Activated CD4-positive, alpha-beta T cell treated with anti-CD3 and anti-CD28 coated beads for 24 hours (primary cell): Measurements from ENCODE around the gene FTO.
"Not testable (repeated sequence)": the region's sequence is repeated elsewhere in the genome, so short reads cannot be mapped to it uniquely, and the experiment has no call there.

Source experiments
- DNase-seq, 2 donors: peaks; one replicate each; pipeline ENCODE4 v3.0.0-alpha.2; 2020; ENCODE audit warnings: low read depth in 2 of 2

Gene FTO

GRCh38 chr16:53864819-53865493, 161.0 kb downstream of the FTO start:
- DNase-seq, result no peak

DNA sequence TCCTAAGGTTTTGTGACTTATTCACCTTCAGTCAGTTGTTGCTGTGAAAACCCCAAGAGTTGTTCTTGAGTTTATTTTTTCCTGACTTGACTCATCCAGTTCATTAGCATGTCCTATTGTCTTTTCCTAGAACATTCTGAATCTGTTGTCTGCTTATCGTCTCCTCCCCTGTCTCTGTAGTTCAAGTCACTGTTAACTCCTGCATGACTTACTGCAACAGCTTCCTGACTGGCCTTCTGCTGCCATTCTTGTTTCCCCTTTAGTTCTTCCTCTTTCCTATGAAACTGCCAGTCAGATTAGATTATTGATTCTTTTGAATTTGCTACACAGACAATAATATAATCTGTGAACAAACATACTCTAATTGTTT, 161.5 kb downstream of the FTO start:
- no peak for DNase-seq

DNA sequence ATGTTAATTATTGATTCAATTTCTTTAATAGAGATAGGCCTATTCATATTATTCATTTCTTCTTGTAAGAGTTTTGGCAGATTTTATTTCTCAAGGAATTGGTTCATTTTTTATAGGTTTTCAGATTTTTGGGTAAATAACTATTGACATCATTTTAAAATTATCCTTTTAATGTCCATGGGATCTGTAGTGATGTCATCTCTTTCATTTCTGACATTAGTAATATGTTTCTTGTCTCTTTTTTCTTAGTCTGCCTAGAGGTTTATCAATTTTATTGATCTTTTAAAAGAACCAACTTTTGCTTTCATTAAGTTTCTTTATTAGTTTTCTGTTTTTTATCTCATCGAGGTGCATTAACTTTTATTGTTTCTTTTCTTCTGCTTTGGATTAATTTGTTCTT, 162.6 kb downstream of the FTO start:
- DNase-seq, result no peak

- DNase-seq, result no peak
Measured at GRCh38 chr16:53870831-53871230, 166.9 kb downstream of the FTO start.

- DNase-seq, result no peak
Measured at GRCh38 chr16:53872248-53873221, 168.6 kb downstream of the FTO start.

GRCh38 chr16:53876811-53877210, 172.9 kb downstream of the FTO start:
- no peak for DNase-seq

DNA sequence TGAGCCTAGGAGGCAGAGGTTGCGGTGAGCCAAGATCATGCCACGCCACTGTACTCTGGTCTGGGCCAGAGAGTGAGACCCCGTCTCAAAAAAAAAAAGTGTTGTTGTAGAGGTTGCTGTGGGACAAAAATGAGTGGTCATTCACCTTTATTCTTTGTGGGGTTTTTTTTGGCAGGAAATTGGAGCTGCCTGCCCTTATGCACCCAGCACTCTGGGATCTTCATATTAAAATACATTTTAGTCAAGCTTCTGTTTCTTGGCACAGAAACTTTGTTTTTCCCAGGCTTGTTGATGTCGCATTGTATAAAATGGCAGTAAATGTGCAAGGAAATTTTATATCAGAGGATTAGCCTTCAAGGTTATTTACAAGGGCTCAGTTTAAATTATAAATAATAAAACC, 174.3 kb downstream of the FTO start:
- no peak for DNase-seq

DNA sequence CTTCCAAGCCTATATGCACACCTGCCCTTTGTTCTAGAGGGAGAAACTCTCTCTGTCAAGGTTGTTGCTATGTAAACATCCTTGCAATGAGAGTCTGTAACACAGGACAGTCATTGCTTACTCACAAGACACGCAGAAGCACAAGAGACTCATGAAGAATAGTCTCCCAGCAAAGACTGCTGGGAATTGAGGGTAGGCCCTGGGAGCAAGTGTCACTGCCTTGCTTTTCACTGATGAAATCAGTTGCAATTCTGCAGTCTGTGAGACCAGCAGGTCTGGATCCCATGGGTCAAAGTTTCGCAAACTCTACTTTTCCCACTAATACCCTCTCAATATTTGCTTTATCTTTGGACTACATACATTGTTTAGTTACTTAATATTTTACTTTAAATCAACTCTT, 177.4 kb downstream of the FTO start:
- DNase-seq, result no peak

GRCh38 chr16:53882310-53882709, 178.4 kb downstream of the FTO start:
- no peak for DNase-seq

GRCh38 chr16:53884748-53885147, 180.8 kb downstream of the FTO start:
- DNase-seq, result no peak

- DNase-seq, result no peak
Measured at GRCh38 chr16:53886482-53887378, 182.8 kb downstream of the FTO start.

- no peak for DNase-seq
Measured at GRCh38 chr16:53888222-53888621, 184.3 kb downstream of the FTO start.

DNA sequence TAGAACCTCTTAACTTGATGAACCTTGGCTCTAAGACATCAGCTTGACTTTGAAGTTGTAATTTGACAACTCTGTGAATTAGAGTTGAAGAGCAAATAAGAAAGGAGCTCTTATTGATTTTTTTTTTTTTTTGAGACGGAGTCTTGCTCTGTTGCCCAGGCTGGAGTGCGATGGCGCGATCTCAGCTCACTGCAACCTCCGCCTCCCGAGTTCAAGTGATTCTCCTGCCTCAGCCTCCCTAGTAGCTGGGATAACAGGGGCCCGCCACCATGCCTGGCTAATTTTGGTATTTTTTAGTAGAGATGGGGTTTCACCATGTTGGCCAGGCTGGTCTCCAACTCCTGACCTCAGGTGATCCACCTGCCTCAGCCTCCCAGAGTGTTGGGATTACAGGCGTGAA, 186.9 kb downstream of the FTO start:
- DNase-seq, result not testable (repeated sequence)

DNA sequence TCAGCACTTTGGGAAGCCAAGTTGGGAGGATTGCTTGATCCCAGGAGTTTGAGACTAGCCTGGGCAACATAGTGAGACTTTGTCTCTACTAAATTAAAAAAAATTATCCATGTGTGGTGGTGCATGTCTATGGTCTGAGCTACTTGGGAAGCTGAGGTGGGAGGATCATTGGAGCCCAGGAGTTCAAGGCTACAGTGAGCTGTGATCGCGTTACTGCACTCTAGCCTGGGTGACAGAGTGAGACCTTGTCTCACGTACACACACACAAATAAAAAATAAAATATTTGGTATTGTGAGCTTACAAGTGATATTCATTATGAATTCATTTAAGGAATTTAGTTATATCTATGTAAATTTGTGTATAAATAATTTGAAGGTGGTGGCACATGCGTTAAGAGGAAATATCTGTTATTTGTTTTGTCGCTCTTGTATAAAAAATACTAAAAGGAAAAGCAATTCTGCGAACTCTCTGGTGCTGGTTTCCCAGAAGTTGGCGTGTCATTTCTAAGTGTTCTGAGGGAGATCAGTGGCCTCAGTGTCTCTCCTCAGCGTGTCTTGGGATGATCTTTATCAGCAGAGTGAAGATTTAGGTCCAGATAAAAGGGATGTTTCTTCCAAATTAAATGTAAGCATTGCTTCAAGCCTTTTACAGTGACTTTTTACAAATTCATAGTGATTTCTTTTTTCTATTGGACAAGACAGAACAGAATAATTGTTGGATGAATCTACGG, 187.6 kb downstream of the FTO start:
- DNase-seq, result no peak

DNA sequence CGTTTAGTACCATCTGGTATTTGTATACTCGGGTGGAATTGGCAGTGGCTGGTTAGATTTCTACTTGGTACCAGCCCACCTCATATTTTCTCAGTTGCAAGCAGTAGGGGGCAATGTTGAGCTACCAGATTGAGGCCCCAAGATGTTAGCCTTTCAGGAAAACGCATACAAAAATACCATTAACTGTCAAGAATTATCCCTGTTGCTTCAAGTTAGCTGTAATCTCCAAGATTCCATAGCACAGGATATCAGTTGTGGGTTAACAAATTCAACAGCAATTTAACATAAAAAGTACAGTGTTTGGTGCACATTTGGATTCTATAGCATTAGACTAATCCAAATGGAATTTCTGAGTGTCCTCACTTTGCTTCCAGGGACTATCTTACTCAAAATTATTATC, 188.2 kb downstream of the FTO start:
- peak; percentile 10 to 32 for DNase-seq

DNA sequence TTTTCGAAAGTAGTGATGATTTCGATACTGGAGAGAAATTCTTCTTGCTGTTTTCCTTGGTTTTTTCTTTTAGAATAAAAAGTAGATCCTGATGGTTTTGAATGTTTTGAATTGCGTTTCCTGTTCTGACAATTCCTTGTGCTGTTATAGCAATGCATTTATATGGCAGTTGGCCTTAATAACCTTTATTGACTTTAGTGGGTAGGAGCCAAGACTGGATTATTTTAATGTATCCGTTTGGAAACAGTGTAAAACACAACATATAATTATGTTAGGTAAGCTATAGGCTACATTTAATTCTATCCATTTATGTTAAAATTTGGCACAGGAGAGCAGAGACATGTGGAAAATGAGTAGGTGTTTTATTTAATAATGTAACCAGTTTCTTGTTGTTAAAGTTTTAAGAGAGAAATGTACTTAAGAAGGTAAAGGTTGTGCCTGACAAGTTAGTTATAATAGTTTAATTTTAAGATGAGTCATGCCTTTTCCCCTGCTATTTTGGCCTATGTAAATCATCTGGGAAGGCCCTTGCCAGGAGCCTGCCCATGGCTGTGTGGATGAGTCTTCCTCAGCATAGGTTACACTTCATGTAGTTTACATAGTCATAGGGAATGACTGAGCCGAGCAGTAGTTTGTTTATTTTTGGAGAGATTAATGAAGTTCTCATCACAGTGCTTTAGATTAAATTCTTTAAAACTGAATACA, 189.9 kb downstream of the FTO start:
- DNase-seq, result no peak

- no peak for DNase-seq
Measured at GRCh38 chr16:53894686-53895085, 190.7 kb downstream of the FTO start.

DNA sequence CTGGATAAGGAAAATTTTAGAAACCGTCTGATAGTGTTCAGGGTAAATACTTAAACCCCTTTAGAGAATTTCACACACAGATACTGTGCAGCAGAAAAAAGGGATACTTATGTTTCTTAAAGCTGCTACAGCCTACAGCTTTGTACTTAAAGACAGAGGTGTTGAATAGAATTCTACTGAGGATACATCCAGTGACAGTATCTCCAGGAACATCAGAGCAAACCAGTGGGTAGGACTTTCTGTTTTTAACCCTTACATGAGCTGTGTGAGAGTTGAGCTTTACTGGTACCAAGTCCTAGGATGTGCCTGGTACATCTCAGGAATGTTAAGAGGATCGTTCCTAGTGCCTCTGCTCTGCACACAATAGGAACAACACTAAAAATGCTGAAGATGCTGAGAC, 191.5 kb downstream of the FTO start:
- DNase-seq, result no peak

GRCh38 chr16:53895851-53896250, 191.9 kb downstream of the FTO start:
- DNase-seq, result no peak

- no peak for DNase-seq
Measured at GRCh38 chr16:53896722-53897121, 192.8 kb downstream of the FTO start.

DNA sequence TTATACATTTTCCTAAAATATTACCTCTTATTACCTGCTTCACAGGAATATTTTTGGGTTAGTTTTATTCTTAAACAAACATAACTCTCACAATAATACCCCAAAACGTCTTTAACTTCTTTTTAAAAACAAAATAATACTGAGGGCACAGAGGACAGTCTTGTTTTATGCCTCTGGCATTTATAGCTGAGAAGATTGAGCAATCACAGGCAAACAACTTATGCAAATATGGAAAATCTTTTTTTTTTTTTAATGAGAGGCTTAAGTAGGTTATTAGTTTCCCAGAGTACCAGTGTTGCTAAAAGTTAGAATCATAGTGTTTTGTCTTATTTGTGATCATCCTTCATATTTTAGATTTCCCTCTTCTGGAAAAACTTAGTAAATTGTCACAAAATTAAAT, 195.0 kb downstream of the FTO start:
- DNase-seq, result no peak
